Mesenchymal stem cell (in vitro differentiated cells and primary cell): ENCODE results near the gene MDC1.

ENCODE experiments used
- DNase-seq: peaks from one replicate; pipeline ENCODE4 v3.0.0-alpha.2; 2013
- H2AFZ ChIP-seq: one replicate; pipeline ENCODE4 v1.6.1; 2013; ENCODE audit warnings: low read depth, mild to moderate bottlenecking, control low read depth, inconsistent platforms, low read length, moderate library complexity
- H2AK5ac ChIP-seq: 2 replicates; pipeline ENCODE4 v1.6.1; 2013; ENCODE audit warnings: low read length, moderate library complexity, mild to moderate bottlenecking, inconsistent platforms; ENCODE audit not compliant: severe bottlenecking
- H2BK120ac ChIP-seq: one replicate; pipeline ENCODE4 v1.6.1; 2013; ENCODE audit warnings: low read depth, mild to moderate bottlenecking, inconsistent platforms, low read length, moderate library complexity
- H2BK12ac ChIP-seq, 2 experiments: one replicate each; pipeline ENCODE4 v1.6.1; 2013; ENCODE audit warnings: inconsistent platforms in 2 of 2, low read length in 2 of 2, mild to moderate bottlenecking in 2 of 2, moderate library complexity in 2 of 2, control low read depth in 1 of 2
- H2BK15ac ChIP-seq: one replicate; pipeline ENCODE4 v1.6.1; 2013; ENCODE audit warnings: mild to moderate bottlenecking, low read depth, inconsistent platforms; ENCODE audit not compliant: poor library complexity, severe bottlenecking
- H2BK5ac ChIP-seq: 2 replicates; pipeline ENCODE4 v1.6.1; 2013; ENCODE audit warnings: low read depth, mild to moderate bottlenecking, low read length, control low read depth, inconsistent platforms; ENCODE audit not compliant: poor library complexity, severe bottlenecking
- H3K14ac ChIP-seq, 2 experiments: one replicate each; pipeline ENCODE4 v1.6.1; 2013; ENCODE audit warnings: inconsistent platforms in 2 of 2, low read length in 2 of 2, control low read depth in 1 of 2, mild to moderate bottlenecking in 1 of 2, moderate library complexity in 1 of 2
- H3K18ac ChIP-seq, 2 experiments: one replicate each; pipeline ENCODE4 v1.6.1; 2013; ENCODE audit warnings: inconsistent platforms in 2 of 2, low read length in 2 of 2, control low read depth in 1 of 2, low read depth in 1 of 2, mild to moderate bottlenecking in 1 of 2
- H3K23ac ChIP-seq, 2 experiments: one replicate each; pipeline ENCODE4 v1.6.1; 2013; ENCODE audit warnings: inconsistent platforms in 2 of 2, low read length in 2 of 2, mild to moderate bottlenecking in 2 of 2, moderate library complexity in 2 of 2, control low read depth in 1 of 2
- H3K27ac ChIP-seq: 2 replicates; pipeline ENCODE4 v1.5.1; 2013; ENCODE audit warnings: mild to moderate bottlenecking, moderate library complexity, low read length, control low read depth, inconsistent platforms; ENCODE audit not compliant: poor library complexity, severe bottlenecking
- H3K27me3 ChIP-seq, 2 experiments: 2 replicates each; pipeline versions ENCODE4 v1.6.1 to v1.7.0; 2013; ENCODE audit warnings: low read length in 2 of 2, mild to moderate bottlenecking in 2 of 2, moderate library complexity in 2 of 2, control low read depth in 1 of 2, inconsistent platforms in 1 of 2; ENCODE audit not compliant: control insufficient read depth in 1 of 2, insufficient read depth in 1 of 2
- H3K36me3 ChIP-seq, 2 experiments: 2 replicates each; pipeline versions ENCODE4 v1.6.1 to v1.7.0; 2013; ENCODE audit warnings: low read length in 2 of 2, control low read depth in 1 of 2, inconsistent platforms in 1 of 2, low read depth in 1 of 2, mild to moderate bottlenecking in 1 of 2; ENCODE audit not compliant: insufficient read depth in 2 of 2, control insufficient read depth in 1 of 2
- H3K4ac ChIP-seq, 2 experiments: one replicate each; pipeline ENCODE4 v1.6.1; 2013; ENCODE audit warnings: inconsistent platforms in 2 of 2, low read length in 2 of 2, mild to moderate bottlenecking in 2 of 2, moderate library complexity in 2 of 2, control low read depth in 1 of 2, low read depth in 1 of 2
- H3K4me1 ChIP-seq: 2 replicates; pipeline ENCODE4 v1.6.1; 2013; ENCODE audit warnings: low read depth, low read length, control low read depth; ENCODE audit not compliant: control insufficient read depth, insufficient read depth
- H3K4me2 ChIP-seq: 2 replicates; pipeline ENCODE4 v1.6.1; 2013; ENCODE audit warnings: low read length, mild to moderate bottlenecking, inconsistent platforms; ENCODE audit not compliant: poor library complexity, severe bottlenecking
- H3K4me3 ChIP-seq, 2 experiments: 2 replicates each; pipeline versions ENCODE4 v1.5.1 to v1.7.0; 2013; ENCODE audit warnings: low read length in 2 of 2, mild to moderate bottlenecking in 2 of 2, control low read depth in 1 of 2, low read depth in 1 of 2; ENCODE audit not compliant: insufficient read depth in 1 of 2
- H3K79me1 ChIP-seq: replicated peaks from 2 replicates; pipeline ENCODE4 v1.6.1; 2013; ENCODE audit warnings: mild to moderate bottlenecking, control low read depth, low read length, inconsistent platforms; ENCODE audit not compliant: poor library complexity, severe bottlenecking
- H3K9ac ChIP-seq: 2 replicates; pipeline ENCODE4 v1.7.0; 2013; ENCODE audit warnings: mild to moderate bottlenecking, low read length, moderate library complexity
- H3K9me3 ChIP-seq: 2 replicates; pipeline ENCODE4 v1.7.0; 2013; ENCODE audit warnings: mild to moderate bottlenecking, low read length; ENCODE audit not compliant: control insufficient read depth
- H4K8ac ChIP-seq: one replicate; pipeline ENCODE4 v1.6.1; 2013; ENCODE audit warnings: inconsistent platforms, mild to moderate bottlenecking, low read length, moderate library complexity
- H4K91ac ChIP-seq: one replicate; pipeline ENCODE4 v1.6.1; 2013; ENCODE audit warnings: mild to moderate bottlenecking, low read length, inconsistent platforms
- WGBS: methylation state at CpG from one replicate; pipeline ENCODE4 v1.1.7; 2013; ENCODE audit warnings: mixed read lengths; 5-methylcytosine and 5-hydroxymethylcytosine counted together

The MDC1 gene

GRCh38 chr6:30716879-30717128, 277 bp downstream of the MDC1 start:
- Histone ChIP-seq H2AFZ (peak overlapping the region; percentile 11), H2BK120ac (peak overlapping the region; percentile 73), H2BK12ac (no peak overlapping the region), H3K4me1 (peaks cover 4% of the 10 kb centered on the region), H3K9ac (peak overlapping the region; percentile 92), H2BK5ac (no peak overlapping the region), H3K27ac (peak overlapping the region; percentile 47), H3K23ac (no peak overlapping the region), H4K8ac (peak overlapping the region; percentile 80), H2AK5ac (no peak overlapping the region), H4K91ac (peak overlapping the region; percentile 81), H3K14ac (no peak overlapping the region), H3K4ac (peak overlapping the region; percentile 41 to 64), H2BK15ac (peak overlapping the region; percentile 53), H3K9me3 (no peaks in the 10 kb centered on the region), H3K36me3 (peaks cover 23 to 34% of the 10 kb centered on the region in 2 experiments), H3K79me1 (peaks cover 24% of the 10 kb centered on the region), H3K4me3 (peak overlapping the region; percentile 64 to 85), H3K18ac (peak overlapping the region; percentile 41 to 74), H3K4me2 (peak overlapping the region; percentile 35), H3K27me3 (no peaks in the 10 kb centered on the region)
- DNase-seq = no peak
- WGBS = 6% methylated on average over 8 of the region's 8 CpGs

- H3K4me3 ChIP-seq = no peak overlapping the region
- H2BK12ac ChIP-seq = no peak overlapping the region
- no peak overlapping the region for H3K4me2 ChIP-seq
- H3K4ac ChIP-seq = no peak overlapping the region
- no peak overlapping the region for H4K8ac ChIP-seq
- H3K18ac ChIP-seq = no peak overlapping the region
- no peaks in the 10 kb centered on the region for H3K9me3 ChIP-seq
- DNase-seq = no peak
- H4K91ac ChIP-seq = no peak overlapping the region
- no peak overlapping the region for H2BK120ac ChIP-seq
- no peak overlapping the region for H3K23ac ChIP-seq
- H2AFZ ChIP-seq = no peak overlapping the region
- H3K4me1 ChIP-seq = peaks cover 8% of the 10 kb centered on the region
- H3K36me3 ChIP-seq = peaks cover 30 to 57% of the 10 kb centered on the region in 2 experiments
- H3K14ac ChIP-seq = no peak overlapping the region
- peaks cover 30% of the 10 kb centered on the region for H3K79me1 ChIP-seq
- H3K27me3 ChIP-seq = no peaks in the 10 kb centered on the region
- H3K9ac ChIP-seq = no peak overlapping the region
- no peak overlapping the region for H3K27ac ChIP-seq
- no peak overlapping the region for H2AK5ac ChIP-seq
- no peak overlapping the region for H2BK15ac ChIP-seq
- H2BK5ac ChIP-seq = no peak overlapping the region
- WGBS = no CpG with 5 or more reads among the region's 1 CpG
Observed at GRCh38 chr6:30714263-30714662, 2.8 kb downstream of the MDC1 start.

- H2AK5ac ChIP-seq = no peak overlapping the region
Observed at GRCh38 chr6:30712441-30712945, 4.6 kb downstream of the MDC1 start.

GRCh38 chr6:30711758-30712380, 5.2 kb downstream of the MDC1 start:
- no peak overlapping the region for H2AFZ ChIP-seq
- H3K14ac ChIP-seq = no peak overlapping the region
- H3K4ac ChIP-seq = no peak overlapping the region
- H3K4me1 ChIP-seq = peaks cover 13% of the 10 kb centered on the region
- no peak overlapping the region for H2AK5ac ChIP-seq
- no peak overlapping the region for H3K18ac ChIP-seq
- H3K9me3 ChIP-seq = no peaks in the 10 kb centered on the region
- WGBS = 100% methylated on average over 1 of the region's 1 CpG
- H2BK12ac ChIP-seq = no peak overlapping the region
- H3K4me2 ChIP-seq = no peak overlapping the region
- no peak overlapping the region for H3K9ac ChIP-seq
- no peak overlapping the region for H3K27ac ChIP-seq
- H3K4me3 ChIP-seq = no peak overlapping the region
- no peak overlapping the region for H2BK120ac ChIP-seq
- peaks cover 30 to 77% of the 10 kb centered on the region in 2 experiments for H3K36me3 ChIP-seq
- H2BK5ac ChIP-seq = no peak overlapping the region
- no peak overlapping the region for H2BK15ac ChIP-seq
- DNase-seq = no peak
- no peak overlapping the region for H4K8ac ChIP-seq
- no peak overlapping the region for H4K91ac ChIP-seq
- no peaks in the 10 kb centered on the region for H3K27me3 ChIP-seq
- H3K23ac ChIP-seq = no peak overlapping the region
- peaks cover 31% of the 10 kb centered on the region for H3K79me1 ChIP-seq

More at GRCh38 chr6:30712441-30712945, 4.6 kb downstream of the MDC1 start:
- DNase-seq = no peak
- H4K91ac ChIP-seq = no peak overlapping the region
- H3K4me3 ChIP-seq = no peak overlapping the region
- no peak overlapping the region for H2BK5ac ChIP-seq
- H2BK15ac ChIP-seq = no peak overlapping the region
- no peaks in the 10 kb centered on the region for H3K9me3 ChIP-seq
- H3K9ac ChIP-seq = no peak overlapping the region
- H3K79me1 ChIP-seq = peaks cover 31% of the 10 kb centered on the region
- no peak overlapping the region for H3K27ac ChIP-seq
- H3K4me1 ChIP-seq = peaks cover 10% of the 10 kb centered on the region
- no peaks in the 10 kb centered on the region for H3K27me3 ChIP-seq
- H3K4ac ChIP-seq = no peak overlapping the region
- no peak overlapping the region for H4K8ac ChIP-seq
- H3K36me3 ChIP-seq = peaks cover 30 to 71% of the 10 kb centered on the region in 2 experiments
- H2AFZ ChIP-seq = no peak overlapping the region
- no peak overlapping the region for H3K14ac ChIP-seq
- H2BK12ac ChIP-seq = no peak overlapping the region
- no peak overlapping the region for H2BK120ac ChIP-seq
- no peak overlapping the region for H3K4me2 ChIP-seq
- no peak overlapping the region for H3K18ac ChIP-seq
- 97% methylated on average over 7 of the region's 7 CpGs for WGBS
- H3K23ac ChIP-seq = no peak overlapping the region
